Measurements from ENCODE around the gene CWC27.

CWC27 gene

DNA sequence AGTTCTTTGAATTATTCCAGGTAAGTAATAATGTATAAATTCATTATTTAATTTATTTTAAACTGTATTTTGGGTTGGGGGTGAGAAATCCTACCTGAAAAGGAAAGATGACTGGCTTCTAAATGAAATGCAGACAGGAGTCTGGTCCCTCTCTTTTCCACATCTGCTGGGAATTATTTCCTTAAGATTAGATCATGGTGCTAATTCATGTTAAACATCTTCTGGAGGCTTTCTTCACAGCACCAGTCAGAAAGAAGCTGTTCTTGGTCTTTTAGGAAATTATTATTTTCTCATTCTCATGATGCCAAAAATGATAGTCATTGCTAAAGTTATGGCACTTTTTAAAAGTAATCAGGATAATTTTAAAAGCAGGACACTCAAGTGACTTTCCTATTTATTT, 254.2 kb downstream of the CWC27 start:
- no peaks in the 10 kb centered on the region for H3K27me3 Mint-ChIP-seq
- peaks cover 30% of the 10 kb centered on the region for H3K4me1 Mint-ChIP-seq
- ATAC-seq (no peak), DNase-seq (no peak)
- no peak overlapping the region for H3K27ac Mint-ChIP-seq
- no peaks in the 10 kb centered on the region for H3K36me3 Mint-ChIP-seq (ENCODE audit: low read depth)
- no peak overlapping the region for H3K4me3 Mint-ChIP-seq
- no peaks in the 10 kb centered on the region for H3K9me3 Mint-ChIP-seq

DNA sequence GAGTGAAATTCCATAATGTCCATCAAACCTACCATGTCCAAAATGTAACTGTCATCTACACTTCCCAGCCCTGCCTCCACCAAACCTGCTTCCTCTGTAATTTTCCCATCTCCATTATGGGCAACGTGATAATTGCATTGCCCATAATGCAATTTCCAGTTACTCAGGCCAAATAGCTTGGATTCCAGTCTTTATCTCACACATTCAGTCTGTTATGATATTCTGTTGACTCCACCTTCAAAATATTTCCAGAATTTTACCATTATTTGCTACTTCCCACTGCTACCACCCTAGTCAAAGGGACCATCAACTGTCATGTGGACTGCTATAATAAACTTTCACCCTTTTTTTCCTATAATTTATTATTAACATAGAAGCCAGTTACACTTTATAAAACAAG, 256.0 kb downstream of the CWC27 start:
- Mint-ChIP-seq H3K27me3 (no peaks in the 10 kb centered on the region), H3K4me1 (peaks cover 30% of the 10 kb centered on the region), H3K9me3 (no peaks in the 10 kb centered on the region), H3K27ac (no peak overlapping the region), H3K4me3 (no peak overlapping the region), H3K36me3 (ENCODE audit: low read depth) (no peaks in the 10 kb centered on the region)
- ATAC-seq = no peak
- DNase-seq = no peak

DNA sequence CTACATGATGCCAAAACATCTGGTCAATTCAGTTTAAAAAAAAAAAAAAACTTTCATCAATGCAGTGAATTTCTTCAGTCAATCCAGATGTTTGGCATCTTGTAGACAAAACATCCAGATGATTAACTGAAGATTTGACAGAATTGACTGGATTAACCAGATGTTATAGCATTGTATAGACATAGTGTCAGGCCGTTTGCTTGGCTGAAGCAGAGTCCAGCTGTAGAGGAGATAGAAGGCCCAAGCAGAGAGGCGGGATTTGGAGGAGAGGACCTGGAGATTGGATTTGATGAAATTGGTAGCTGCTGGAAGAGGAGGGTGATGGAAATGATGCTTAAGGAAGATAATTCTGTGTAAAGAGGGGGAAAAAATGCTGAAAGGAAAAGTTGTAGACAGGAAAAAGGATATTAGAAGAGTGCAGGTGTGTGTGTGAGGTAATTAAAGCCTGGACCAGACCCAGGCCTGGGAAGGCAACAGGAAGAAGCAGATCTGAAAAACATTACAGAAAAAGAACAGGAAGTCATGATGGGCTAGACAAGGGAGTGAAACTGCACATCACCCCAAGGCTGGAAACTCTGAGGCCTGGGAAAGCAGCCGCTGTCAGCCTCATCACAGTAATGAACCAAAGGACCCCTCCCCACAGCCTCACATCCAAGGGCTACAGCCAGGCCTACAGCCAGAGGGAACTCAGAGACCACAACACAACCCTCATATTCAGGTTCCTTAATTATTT, 258.3 kb downstream of the CWC27 start:
- H3K27ac Mint-ChIP-seq = peak overlapping the region; percentile 42
- no peaks in the 10 kb centered on the region for H3K27me3 Mint-ChIP-seq
- DNase-seq (no peak), ATAC-seq (no peak)
- no peaks in the 10 kb centered on the region for H3K36me3 Mint-ChIP-seq (ENCODE audit: low read depth)
- H3K9me3 Mint-ChIP-seq = no peaks in the 10 kb centered on the region
- no peak overlapping the region for H3K4me3 Mint-ChIP-seq
- H3K4me1 Mint-ChIP-seq = peaks cover 12% of the 10 kb centered on the region

DNA sequence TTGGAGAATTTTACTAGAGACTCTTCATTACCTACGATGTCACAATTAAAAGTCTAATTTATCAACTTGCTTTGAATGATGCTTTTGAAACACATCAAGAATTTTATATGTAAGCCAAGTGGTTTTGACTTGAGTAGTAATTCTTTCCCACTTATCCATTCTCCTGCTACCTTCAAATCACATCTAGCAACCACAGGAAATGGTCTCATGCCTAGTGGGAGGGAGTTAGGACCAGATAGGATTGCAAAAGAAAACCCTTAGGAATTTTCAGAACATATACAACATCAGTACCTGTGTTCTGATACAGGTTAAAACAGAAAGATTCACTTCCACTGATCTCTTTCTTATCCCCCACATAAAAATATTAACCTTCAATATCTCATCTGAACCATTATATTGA, 260.4 kb downstream of the CWC27 start:
- Mint-ChIP-seq H3K4me1 (peaks cover 11% of the 10 kb centered on the region), H3K36me3 (ENCODE audit: low read depth) (no peaks in the 10 kb centered on the region), H3K27ac (no peak overlapping the region), H3K4me3 (no peak overlapping the region), H3K27me3 (no peaks in the 10 kb centered on the region), H3K9me3 (no peaks in the 10 kb centered on the region)
- DNase-seq (no peak), ATAC-seq (no peak)

DNA sequence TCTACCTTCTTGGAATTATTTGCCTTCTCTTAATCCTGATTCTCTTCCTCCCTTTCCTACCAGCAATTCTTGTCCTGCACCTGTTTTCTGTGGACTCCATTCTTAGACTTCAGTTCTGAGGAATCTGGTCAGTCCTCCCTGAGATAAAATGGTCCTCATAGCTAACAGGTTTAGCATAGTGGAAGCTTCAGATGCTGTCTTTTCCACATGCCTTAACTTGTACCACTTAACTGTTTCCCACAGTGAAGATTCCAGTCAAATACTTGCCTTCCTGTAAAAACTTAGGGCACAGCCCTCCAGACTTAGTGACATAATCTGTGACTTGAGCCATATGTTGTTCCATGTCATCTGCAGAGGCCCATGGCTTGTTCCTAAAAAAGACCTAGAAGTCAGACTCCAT, 261.3 kb downstream of the CWC27 start:
- no peak for ATAC-seq
- no peaks in the 10 kb centered on the region for H3K36me3 Mint-ChIP-seq (ENCODE audit: low read depth)

DNA sequence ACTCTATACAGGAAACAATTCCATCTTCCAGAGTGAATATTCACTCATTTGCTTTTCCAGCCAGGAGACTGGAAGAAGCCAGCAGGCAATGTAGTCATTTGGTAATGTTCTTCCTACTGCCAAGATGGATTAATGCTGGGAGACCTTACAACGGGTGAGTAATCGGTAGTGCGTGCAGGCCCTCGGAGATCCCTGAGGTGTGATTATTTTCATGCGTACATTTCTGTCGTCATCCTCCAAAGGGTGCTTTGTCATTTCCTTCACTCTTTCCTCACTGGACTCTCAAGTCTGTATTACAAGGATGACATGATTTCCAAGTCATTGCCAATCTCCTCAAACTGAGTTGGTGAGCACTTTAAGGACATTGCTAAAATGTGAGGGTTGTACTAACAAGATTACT, 263.5 kb downstream of the CWC27 start:
- Mint-ChIP-seq H3K36me3 (ENCODE audit: low read depth) (no peaks in the 10 kb centered on the region), H3K9me3 (no peaks in the 10 kb centered on the region), H3K27ac (no peak overlapping the region), H3K4me3 (no peak overlapping the region), H3K4me1 (peaks cover 28% of the 10 kb centered on the region), H3K27me3 (no peaks in the 10 kb centered on the region)
- ATAC-seq (no peak), DNase-seq (no peak)

More for the DNA sequence above, 261.3 kb downstream of the CWC27 start:
- H3K4me1 Mint-ChIP-seq = peaks cover 18% of the 10 kb centered on the region
- no peaks in the 10 kb centered on the region for H3K27me3 Mint-ChIP-seq
- no peak overlapping the region for H3K27ac Mint-ChIP-seq
- no peak overlapping the region for H3K4me3 Mint-ChIP-seq
- no peaks in the 10 kb centered on the region for H3K9me3 Mint-ChIP-seq
- no peak for DNase-seq

DNA sequence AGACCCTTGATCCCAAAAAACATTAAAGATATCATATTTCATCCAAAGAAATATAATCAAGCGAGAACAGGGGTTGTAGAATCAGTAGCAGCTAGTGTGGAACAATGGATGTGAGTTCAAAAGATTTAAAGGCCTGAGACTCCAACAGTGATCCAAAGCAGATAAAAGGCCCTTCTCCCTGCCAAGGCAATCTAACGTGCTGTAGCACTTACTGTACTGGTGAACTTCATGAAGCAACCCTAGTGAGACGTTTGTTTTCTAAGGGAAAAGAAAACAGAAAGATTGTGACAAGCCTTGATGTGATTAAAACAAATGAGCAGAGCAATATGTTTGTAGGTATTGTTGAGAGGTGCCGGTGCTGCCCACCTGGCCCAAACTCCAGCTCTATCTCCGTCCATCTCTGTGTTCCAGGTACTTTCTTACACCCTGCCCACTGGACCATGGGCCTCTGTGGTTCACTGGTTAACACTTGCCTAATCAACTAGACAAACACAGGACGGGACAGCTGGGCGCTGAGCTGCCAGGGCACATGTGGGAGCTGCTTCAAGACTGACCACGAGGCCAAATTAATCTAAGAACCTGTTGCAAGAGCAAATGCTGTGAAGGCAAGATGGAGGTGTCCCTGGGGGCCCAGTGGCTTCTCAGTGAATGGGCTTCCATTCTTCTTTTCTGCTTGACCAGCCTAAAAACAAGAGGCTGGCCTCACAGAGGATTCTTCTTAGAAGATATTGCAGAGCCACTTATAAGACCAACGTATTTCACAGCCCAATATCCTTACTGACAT, 265.5 kb downstream of the CWC27 start:
- no peaks in the 10 kb centered on the region for H3K27me3 Mint-ChIP-seq
- DNase-seq (no peak), ATAC-seq (no peak)
- peak overlapping the region; percentile 30 for H3K27ac Mint-ChIP-seq
- H3K9me3 Mint-ChIP-seq = no peaks in the 10 kb centered on the region
- H3K4me1 Mint-ChIP-seq = peaks cover 40% of the 10 kb centered on the region
- no peaks in the 10 kb centered on the region for H3K36me3 Mint-ChIP-seq (ENCODE audit: low read depth)
- peak overlapping the region; percentile 29 for H3K4me3 Mint-ChIP-seq

DNA sequence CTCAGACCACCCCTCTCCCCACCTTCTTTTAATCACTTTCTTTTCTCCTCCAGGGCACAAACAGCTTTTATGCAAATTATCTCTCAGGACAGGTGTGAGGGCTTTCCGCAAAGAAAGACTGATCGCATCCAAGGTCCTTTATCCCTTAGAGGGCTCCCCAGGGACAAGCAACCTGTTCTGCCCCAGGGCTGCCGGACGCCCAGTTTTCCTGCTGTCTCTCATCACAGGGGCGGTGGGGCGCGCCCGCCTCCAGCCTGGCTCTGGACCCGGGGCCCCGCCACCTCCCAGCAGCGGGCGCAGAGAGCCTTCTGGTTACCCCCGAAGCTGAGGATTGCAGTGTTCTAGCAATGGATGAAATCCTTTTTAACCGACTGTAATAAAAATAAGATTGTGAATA, 266.1 kb downstream of the CWC27 start:
- no peaks in the 10 kb centered on the region for H3K36me3 Mint-ChIP-seq (ENCODE audit: low read depth)
- H3K27ac Mint-ChIP-seq = peak overlapping the region; percentile 96
- no peak for DNase-seq
- H3K9me3 Mint-ChIP-seq = no peaks in the 10 kb centered on the region
- ATAC-seq = no peak
- peaks cover 40% of the 10 kb centered on the region for H3K4me1 Mint-ChIP-seq
- peak overlapping the region; percentile 84 for H3K4me3 Mint-ChIP-seq
- no peaks in the 10 kb centered on the region for H3K27me3 Mint-ChIP-seq

DNA sequence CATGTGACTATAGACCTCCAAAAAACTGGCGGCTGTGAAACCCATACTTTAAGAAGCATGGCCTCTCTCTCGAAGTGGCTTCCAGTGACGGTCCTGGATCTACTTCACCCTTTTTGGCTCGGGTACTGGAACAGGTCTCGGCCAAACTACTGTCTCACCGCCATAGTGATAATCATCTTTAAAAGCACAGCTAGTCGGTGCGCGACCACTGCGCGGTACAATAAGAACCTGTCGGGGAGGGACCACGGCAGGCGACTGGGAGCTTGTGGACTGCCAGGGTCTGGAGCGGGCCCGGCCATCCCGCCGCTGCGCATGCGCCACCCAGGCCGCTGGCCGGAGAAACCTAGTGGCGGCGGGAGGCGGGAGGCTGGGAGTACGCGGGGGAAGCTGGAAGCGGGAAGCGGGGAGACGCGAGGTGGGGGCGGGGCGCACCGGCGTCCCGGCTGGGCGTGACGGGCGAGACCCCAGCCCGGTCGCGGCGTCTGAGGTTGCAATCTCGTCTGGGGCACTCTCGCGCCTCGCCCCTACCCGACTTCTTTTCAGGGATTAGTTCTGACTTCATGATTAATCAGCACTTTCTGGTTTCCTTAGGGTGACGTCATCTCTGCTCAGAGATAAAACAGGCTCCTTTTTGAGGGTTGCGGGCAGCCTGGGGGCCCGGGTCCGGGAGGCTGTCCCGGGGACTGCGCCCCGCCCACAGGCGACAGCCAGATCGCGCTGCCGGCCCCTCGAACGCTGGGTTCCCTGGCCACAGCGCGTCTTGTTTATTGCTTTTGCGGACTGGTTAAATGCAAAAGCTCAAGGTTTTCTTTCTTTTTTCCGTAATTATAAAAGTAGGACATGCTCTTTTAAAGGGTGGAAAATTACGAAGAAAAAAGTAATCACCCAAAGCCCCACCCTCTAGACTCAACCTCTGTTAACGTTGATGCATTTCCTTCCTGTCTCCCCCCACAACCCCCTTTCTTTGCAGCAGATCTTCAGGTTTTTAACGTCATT, 266.8 kb downstream of the CWC27 start:
- Mint-ChIP-seq H3K36me3 (ENCODE audit: low read depth) (no peaks in the 10 kb centered on the region), H3K27ac (peak overlapping the region; percentile 96), H3K9me3 (no peaks in the 10 kb centered on the region), H3K4me3 (peak overlapping the region; percentile 84), H3K4me1 (peaks cover 41% of the 10 kb centered on the region), H3K27me3 (no peaks in the 10 kb centered on the region)
- DNase-seq (peak; percentile 83), ATAC-seq (peak; percentile 92)

DNA sequence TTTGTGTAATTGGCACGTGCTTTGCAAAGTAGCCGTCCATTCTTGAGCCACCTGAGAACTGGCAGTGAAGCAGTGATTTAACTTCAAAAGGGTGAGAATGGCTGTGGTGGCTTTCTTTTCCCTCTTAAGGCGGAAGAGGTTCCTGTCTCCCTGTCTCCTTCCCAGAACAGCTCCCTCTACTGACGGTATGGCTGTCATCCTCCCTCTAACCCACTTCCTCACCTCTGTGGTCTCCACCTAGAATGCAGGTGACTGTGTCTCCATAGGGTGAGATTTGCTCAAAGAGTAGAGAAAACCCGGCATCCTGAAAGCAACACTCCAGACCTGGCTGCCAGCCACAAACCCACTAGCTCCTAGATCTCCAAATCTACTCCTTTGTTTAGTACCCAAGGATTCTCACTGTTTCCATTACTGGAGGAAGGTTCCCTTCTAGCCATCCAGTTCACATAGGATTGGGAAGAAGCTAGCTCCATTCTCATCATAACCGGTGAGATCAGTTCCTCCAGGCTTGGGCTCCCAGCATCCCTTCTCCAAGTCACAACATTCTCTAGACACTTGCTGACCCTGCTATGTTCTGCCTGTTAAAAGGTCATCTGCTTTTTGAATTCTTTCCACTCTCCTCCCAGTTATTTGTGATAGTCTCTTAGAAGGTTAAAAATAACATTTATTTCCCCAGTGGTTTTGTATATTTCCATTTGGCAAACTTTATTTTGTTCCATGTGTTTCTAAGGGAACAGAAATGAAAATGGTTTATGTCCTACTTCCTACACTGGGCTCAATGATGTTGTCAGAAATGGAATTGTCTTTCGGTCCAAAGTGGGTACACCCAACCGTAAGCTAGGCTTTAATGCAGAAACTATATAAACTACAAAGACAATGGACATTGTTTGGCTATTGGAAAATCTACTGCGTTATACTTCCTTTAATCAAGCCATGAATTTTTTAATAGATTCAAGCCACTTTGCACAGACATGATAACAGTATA, 269.4 kb downstream of the CWC27 start:
- Mint-ChIP-seq H3K36me3 (ENCODE audit: low read depth) (no peaks in the 10 kb centered on the region), H3K27me3 (no peaks in the 10 kb centered on the region), H3K4me3 (no peak overlapping the region), H3K9me3 (no peaks in the 10 kb centered on the region), H3K4me1 (peaks cover 57% of the 10 kb centered on the region), H3K27ac (peak overlapping the region; percentile 82)
- no peak for ATAC-seq
- no peak for DNase-seq

DNA sequence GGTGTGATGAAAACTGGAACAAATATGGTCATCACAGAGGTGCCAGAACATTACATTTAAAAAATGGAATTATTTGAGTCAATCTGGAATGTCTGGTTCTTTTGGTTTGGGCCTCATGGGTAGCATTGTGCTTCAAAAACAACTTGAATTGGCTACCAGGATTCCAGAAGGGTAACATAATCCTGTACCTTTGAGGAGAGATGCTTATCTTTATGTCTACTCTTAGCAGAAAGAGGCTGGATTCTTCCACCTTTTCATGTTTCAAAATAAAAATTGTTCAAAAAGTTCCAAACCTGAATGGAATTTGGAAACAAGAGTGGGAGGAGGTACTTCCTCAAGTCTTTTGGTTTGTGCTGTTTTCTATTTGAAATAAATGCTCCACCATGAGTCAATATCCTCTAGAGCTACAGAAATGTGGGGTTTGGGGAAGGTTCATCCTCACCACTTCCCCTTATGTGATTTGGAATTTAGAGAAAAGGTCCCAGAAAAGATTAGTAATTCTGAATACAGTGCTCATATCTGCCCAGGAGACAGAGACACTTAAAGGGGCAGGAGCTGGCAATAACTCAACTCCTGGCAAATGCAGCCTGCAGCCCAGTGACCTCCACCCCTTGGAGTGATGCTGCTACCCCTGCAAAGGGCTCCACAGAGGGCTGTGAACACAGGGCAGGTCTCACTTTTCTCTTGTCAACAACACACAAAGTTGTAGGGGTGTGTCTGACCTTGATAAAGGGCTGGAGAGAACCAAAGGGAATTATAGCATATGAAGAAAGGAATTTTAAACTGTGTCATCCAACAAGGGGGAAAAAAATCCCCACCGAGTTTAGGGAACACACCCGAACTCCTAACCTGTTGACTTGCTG, 272.8 kb downstream of the CWC27 start:
- H3K4me1 Mint-ChIP-seq = peaks cover 39% of the 10 kb centered on the region
- H3K27me3 Mint-ChIP-seq = no peaks in the 10 kb centered on the region
- no peak for DNase-seq
- H3K36me3 Mint-ChIP-seq (ENCODE audit: low read depth) = no peaks in the 10 kb centered on the region
- no peak overlapping the region for H3K27ac Mint-ChIP-seq
- ATAC-seq = peak; percentile 47
- H3K4me3 Mint-ChIP-seq = no peak overlapping the region
- no peaks in the 10 kb centered on the region for H3K9me3 Mint-ChIP-seq

DNA sequence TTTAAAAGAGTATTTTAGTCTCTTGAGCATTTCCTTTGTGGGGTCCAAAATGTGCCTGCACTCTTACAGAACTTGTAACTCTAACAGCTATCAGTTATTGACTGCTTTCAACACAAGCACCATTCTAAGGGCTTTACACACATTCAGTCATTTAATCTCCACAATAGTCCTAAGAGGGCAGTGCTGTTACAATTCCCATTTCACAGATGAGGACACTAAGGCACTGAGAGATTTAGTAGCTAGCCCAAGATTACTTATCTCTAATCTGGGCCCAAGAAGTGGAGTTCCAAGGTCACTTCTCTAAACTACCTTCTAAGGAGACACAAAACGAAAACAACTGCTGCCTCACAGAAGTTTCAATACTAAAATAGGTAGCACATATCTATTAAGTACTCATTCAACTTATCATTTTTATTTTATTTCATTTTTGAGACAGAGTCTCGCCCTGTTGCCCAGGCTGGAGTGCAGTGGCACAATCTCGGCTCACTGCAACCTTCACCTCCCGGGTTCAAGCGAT, 275.2 kb downstream of the CWC27 start:
- no peaks in the 10 kb centered on the region for H3K9me3 Mint-ChIP-seq
- ATAC-seq (no peak), DNase-seq (no peak)
- no peaks in the 10 kb centered on the region for H3K36me3 Mint-ChIP-seq (ENCODE audit: low read depth)
- no peak overlapping the region for H3K4me3 Mint-ChIP-seq
- peaks cover 18% of the 10 kb centered on the region for H3K4me1 Mint-ChIP-seq
- H3K27ac Mint-ChIP-seq = no peak overlapping the region
- no peaks in the 10 kb centered on the region for H3K27me3 Mint-ChIP-seq

DNA sequence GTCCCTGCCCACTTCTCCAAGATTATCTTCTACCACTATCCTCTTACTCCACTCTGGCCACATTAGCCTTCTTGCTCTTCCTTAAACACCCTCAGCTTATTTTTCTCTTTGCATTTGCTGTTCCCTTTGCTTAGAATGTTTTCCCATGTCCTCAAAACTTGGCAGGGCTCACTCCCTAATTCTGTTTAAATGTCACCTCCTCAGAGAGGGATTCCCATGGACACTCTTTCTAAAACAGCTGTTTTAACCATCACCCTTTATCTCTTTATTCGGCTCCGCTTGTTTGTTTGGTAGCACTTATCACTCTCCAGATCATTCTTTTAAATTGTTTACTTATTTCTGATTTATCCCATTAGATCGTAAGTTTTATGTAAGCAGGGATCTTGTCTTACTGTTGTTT, 278.5 kb downstream of the CWC27 start:
- H3K9me3 Mint-ChIP-seq = no peaks in the 10 kb centered on the region
- DNase-seq (no peak), ATAC-seq (no peak)
- no peak overlapping the region for H3K4me3 Mint-ChIP-seq
- H3K27ac Mint-ChIP-seq = no peak overlapping the region
- H3K27me3 Mint-ChIP-seq = no peaks in the 10 kb centered on the region
- H3K4me1 Mint-ChIP-seq = peaks cover 9% of the 10 kb centered on the region
- H3K36me3 Mint-ChIP-seq (ENCODE audit: low read depth) = no peaks in the 10 kb centered on the region
